RWPE1 (cell line): ENCODE data around the gene NDUFV1.
"Not testable (repeated sequence)": the region's sequence is repeated elsewhere in the genome, so short reads cannot be mapped to it uniquely, and the experiment has no call there.

Experiments used
- CTCF ChIA-PET: fragments of 350-600 bp; sonication (Branson Sonifier 250); formaldehyde crosslinking; extraction: SDS; loops from one replicate; lab custom pipeline; 2021; lab: Yijun Ruan, JAX
- POLR2A ChIA-PET: fragments of 400-600 bp; formaldehyde crosslinking; extraction: SDS; loops from one replicate; lab custom pipeline; 2020; ENCODE audit warnings: antibody characterized with exemption; ENCODE audit not compliant: low non-redundant PET; lab: Yijun Ruan, JAX
- DNase-seq: peaks from one replicate; pipeline ENCODE4 v3.0.0; 2012; ENCODE audit warnings: low spot score
- H3K27ac ChIP-seq: fragments of 450-650 bp; 2 replicates; pipeline ENCODE4 v1.5.1; 2017
- CTCF ChIP-seq: fragments of 450-650 bp; conservative IDR thresholded peaks from 2 replicates; pipeline ENCODE4 v1.5.1; 2017; ENCODE audit warnings: low read depth, mild to moderate bottlenecking

Gene NDUFV1

GRCh38 chr11:67657300-67657699, 50.6 kb downstream of the NDUFV1 start:
- CTCF ChIA-PET = interaction anchor here (0.6 to 2.1 kb wide), 4 partner anchors 13 to 497 kb away, joined by 3 to 14 read pairs (median 4); partner anchors contain the start of gene NUDT8
- POLR2A ChIA-PET = no interaction called here
- no peak for DNase-seq
- H3K27ac ChIP-seq = peak overlapping the region; percentile 73; the same call in 1 of the 2 replicates
- TF ChIP-seq CTCF = no peak

- POLR2A ChIA-PET, H3K27ac ChIP-seq, DNase-seq: not testable (repeated sequence)
- CTCF ChIA-PET = interaction anchor here (0.6 to 1.5 kb wide), 8 partner anchors 9 to 178 kb away, joined by 3 to 5 read pairs (median 4); partner anchors contain the start of gene ACY3
- TF ChIP-seq CTCF = peak; percentile 60; the same call in 1 of the 2 replicates
These were observed 53.0 kb downstream of the NDUFV1 start for GRCh38 chr11:67659651-67660165.

GRCh38 chr11:67660752-67661151, 54.0 kb downstream of the NDUFV1 start:
- CTCF ChIA-PET, H3K27ac ChIP-seq, POLR2A ChIA-PET, DNase-seq: not testable (repeated sequence)
